Stimulated activated CD4-positive, alpha-beta T cell treated with anti-CD3 and anti-CD28 coated beads, Interleukin-4, amount 100 ng/mL, for 48 hours (primary cell): ENCODE data around the gene MICAL3.
A peak's percentile ranks its signal among the peaks of the same experiment; 100 is the strongest.
"Not testable (repeated sequence)": the region's sequence is repeated elsewhere in the genome, so short reads cannot be mapped to it uniquely, and the experiment has no call there.

Experiments
- DNase-seq, 2 donors: peaks; one replicate each; pipeline ENCODE4 v3.0.0-alpha.2; 2020; ENCODE audit warnings: low read depth in 2 of 2

MICAL3 gene

DNA sequence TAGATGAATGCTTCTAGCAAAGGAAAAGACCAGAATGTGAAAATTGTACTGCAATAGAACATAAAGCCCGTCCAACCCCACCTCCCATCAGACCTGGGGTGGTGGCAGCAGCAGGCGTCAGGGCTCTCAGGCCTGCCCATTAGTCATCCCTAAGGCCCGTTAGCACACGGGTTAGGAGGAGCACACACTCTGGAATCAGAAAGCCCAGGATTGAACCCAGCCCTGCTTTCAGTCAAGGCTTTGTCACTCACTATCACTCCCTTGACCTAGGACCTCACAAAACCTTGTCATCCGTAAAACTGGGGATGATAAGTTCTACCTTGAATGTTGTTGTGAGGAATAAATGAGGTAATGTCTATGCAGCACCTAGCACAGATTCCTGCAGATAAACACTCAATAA lies 26.9 kb downstream of the MICAL3 start:
- DNase-seq: no peak

DNA sequence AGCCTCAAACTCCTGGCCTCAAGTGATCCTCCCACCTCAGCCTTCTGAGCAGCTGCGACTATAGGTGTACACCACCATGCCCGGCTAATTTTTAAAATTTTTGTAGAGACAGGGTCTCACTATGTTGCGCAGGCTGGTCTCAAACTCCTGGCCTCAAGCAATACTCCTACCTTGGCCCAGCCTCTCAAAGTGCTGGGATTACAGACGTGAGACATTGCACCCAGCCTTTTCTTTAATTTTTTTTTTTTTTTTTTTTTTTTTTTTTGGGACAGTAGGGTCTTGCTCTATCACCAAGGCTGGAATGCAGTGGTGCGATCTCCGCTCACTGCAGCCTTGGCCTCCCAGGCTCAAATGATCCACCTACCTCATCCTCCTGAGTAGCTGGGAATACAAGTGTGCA lies 29.1 kb downstream of the MICAL3 start:
- not testable (repeated sequence) for DNase-seq

DNA sequence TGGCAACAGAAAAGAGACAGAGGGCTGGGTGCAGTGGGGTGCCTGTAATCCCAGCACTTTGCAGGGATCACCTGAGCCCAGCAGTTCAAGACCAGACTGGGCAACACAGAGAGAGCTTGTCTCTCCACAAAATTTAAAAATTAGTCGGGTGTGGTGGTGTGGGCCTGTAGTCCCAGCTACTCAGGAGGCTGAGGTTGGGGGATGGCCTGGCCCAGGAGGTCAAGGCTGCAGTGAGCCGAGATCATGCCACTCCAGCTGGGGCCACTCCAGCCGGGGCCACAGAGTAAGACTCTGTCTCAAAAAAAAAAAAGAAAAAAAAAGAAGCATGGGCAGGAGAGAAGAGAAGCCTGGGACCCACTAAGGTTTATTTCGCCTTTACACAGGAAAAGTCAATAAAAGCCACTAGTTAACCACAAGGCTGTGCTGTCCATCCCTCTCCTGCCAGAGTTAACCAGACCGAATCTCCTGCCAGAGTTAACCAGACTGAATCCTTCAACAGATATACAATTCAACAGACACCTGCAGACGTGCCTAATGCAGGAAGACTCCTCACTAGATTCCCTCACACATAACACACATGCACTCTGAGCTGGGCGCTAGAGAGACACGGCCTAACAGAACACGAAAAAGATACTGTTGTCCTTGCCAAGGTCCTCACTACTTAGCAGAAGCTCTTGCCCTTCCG lies 29.8 kb downstream of the MICAL3 start:
- DNase-seq: no peak

DNA sequence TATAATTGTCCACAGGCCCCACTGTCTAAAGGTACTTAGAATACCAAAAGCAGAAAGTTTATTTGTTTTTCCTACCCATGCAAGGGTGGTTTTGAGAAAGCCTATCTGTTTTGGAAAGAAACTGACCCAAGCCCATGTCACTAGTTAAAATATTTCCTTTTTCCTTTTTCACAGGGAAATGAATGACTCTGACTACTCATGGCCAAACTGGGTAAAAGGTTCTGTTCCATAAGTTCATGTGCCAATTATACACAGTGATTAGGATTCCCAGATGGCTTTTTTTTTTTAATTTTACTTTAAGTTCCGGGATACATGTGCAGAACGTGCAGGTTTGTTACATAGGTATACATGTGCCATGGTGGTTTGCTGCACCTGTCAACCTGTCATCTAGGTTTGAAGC lies 31.4 kb downstream of the MICAL3 start:
- not testable (repeated sequence) for DNase-seq

GRCh38 chr22:17991992-17992391 lies 32.4 kb downstream of the MICAL3 start:
- DNase-seq: not testable (repeated sequence)

DNA sequence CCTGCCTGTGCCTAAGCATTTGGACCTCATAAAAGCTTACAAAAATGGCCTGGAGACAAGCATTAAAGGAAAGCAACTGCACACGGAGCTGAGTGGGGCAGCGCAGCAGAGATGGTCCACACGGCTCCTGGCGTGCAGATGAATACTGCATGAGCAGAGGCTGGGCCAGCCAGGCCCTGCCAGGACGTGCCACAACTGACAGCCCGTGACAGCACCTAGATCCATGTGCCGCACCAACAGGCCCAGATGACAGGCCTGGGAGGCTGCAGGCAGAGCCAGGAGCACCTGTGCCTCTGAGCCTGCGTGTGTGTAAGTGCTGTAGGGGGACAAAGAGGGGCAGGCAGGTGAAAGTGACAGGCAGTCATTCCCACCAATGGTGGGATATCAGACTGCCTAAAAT lies 33.4 kb downstream of the MICAL3 start:
- DNase-seq: no peak

GRCh38 chr22:17990147-17990546 lies 34.2 kb downstream of the MICAL3 start:
- DNase-seq: no peak

DNA sequence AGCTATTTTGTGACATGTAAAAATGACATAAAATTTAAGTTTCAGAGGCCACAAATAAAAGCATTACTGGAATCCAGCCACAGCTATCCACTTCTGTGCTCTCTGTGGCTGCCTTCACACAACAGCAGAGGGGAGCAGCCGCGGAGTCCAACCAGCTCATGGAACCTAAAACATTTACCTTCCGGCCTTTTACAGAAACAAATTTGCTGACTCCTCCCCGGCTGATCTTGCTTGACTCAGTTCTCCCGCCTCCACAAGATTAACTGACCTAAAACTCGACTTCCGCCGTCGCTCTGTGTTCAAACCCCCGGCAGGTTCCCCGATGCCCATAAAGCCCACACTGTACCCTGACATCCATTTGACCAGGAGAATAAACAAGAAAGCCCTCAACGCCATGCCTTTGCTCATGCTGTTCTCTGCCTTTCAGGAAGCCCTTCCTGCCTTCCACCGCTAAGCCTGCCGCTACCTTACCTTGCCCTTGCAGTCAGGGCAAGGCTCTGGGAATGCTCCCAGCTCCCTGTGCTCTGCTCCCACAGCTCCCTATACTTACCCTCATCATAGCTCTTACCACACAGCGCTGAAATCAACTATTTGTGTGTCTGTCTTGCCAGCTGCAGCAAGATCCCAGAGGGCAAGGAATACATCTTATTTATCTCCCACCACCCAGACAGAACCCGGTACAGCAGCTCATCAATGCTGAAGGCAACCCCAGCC lies 35.4 kb downstream of the MICAL3 start:
- DNase-seq: no peak

- DNase-seq: no peak
Observed at GRCh38 chr22:17985606-17986005, 38.8 kb downstream of the MICAL3 start.

DNA sequence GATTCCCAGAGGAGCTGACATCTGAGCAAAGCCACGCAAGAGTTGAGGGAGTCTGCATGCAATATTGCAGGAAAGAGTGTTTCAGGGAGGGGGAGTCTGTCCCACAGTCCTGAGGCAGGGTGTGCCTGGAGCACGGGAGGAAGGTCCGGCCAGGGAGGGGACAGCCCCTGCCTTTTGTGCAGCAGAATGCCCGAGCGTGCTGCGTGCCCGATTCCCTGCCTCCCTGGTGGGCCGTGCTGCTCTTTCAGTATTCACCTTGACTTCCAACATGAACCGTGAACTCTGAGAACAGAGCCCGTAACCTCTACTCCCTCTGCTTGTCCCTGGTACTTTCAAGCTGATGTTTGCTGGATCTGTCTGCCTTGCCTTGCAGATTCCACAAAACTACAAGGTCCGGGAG lies 39.3 kb downstream of the MICAL3 start:
- DNase-seq: not testable (repeated sequence)

DNA sequence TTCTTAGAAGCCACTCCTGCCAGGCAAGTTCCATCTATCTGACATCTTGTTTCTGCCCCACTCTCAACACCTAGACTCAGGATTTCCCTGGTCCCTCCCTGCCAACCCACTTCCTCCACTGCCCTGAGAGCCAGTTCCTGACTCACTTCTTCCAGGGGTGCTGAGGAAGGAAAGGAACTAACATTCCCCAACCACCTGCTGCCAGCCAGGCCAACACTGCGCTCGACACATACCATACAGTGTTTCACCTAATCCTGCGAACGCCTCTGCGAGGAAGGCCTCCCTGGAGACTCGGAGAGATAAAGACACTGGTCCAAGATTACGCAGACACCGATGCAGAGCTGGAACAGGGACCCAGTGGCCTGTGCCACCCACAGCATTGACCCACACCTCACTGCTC lies 40.2 kb downstream of the MICAL3 start:
- no peak for DNase-seq

GRCh38 chr22:17982572-17983141 lies 41.7 kb downstream of the MICAL3 start:
- DNase-seq: no peak

DNA sequence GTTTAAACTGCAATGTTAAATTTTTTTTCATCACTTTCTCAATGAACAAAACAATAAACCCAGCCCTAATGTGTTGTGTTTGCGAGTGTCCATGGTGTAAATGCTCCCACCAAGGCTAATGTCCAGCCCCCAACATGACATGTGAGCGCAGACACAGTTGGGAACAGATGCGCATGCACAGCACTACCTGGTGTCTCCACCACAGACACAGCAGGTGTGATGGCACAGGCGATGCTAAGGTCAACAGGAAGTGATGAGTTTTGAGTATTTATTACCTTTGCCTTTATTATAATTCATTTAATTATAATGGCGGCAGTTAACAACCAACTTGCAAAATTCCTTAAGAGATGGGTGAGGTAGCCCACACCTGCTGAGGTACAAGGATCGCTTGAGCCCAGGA lies 42.9 kb downstream of the MICAL3 start:
- DNase-seq: no peak

- peak in 1 of 2 donors; percentile 34 for DNase-seq
Observed at GRCh38 chr22:17980638-17981051, 43.7 kb downstream of the MICAL3 start.

GRCh38 chr22:17980015-17980590 lies 44.3 kb downstream of the MICAL3 start:
- no peak for DNase-seq

DNA sequence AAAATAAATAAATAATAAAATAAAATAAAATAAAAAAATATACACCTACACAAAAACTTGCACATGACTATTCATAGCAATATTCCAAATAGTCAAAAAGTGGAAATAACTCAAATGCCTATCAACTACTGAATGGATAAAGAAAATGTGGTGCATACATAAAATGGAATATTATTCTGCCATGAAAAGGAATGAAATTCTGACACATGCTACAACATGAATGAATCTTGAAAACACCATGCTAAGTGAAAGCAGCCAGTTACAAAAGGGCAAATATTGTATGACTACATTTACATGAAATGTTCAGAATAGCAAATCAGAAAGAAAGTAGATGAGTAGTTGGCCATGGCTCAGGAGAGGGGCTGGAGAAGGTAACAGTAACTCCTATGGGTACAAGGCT lies 46.3 kb downstream of the MICAL3 start:
- no peak for DNase-seq

DNA sequence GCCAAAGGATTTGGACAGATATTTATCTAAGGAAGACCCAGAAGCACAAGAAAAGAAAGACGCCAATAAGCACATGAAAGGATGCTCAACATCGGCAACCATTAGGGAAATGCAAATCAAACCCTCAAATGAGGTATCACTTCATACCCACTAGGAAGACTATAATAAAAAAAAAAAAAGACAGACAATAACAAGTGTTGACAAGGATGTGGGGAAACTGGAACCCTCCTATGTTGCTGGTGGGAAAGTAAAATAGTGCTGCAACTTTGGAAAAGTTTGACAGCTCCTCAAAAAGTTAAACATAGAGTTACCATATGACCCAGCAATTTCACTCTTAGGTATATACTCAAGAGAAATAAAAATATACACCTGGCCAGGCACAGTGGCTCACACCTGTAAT lies 47.0 kb downstream of the MICAL3 start:
- no peak for DNase-seq

DNA sequence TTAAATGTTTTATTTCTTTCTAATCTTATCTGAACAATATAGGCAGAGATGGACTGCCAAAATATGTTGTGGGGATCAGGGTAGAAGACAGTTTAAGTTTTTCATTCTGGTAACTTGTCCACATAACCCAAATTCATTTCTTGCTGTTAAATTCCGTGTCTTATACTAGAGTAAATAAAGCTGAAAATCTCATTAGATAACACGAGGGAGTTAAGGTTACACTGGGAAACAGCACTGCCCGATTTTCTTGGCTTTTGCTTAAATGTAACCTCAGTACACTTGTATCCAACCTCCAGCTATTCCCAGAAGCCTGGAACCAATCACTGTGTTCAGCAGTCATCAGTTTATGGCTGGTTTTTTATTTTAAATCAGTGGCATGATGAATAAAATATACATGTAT lies 48.2 kb downstream of the MICAL3 start:
- no peak for DNase-seq

GRCh38 chr22:17974703-17975372 lies 49.5 kb downstream of the MICAL3 start:
- DNase-seq: no peak

DNA sequence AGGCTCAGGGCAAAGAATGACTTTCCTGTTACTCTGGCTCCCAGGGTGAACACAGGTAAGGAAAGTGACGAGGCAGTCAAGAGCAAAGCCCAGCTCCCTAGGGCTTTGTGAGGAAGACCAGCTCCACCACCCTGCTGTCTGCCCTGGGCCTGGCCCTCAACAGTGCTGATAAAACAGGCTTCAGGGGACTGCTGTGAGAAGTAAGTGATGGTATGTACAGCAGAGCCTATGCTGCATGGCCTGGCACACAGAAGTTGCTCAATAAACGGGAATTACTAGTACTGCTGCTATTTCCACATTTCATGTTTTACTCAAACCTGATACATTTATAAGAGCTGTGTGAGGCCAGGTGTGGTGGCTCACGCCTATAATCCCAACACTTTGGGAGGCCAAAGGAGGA lies 50.3 kb downstream of the MICAL3 start:
- no peak for DNase-seq

DNA sequence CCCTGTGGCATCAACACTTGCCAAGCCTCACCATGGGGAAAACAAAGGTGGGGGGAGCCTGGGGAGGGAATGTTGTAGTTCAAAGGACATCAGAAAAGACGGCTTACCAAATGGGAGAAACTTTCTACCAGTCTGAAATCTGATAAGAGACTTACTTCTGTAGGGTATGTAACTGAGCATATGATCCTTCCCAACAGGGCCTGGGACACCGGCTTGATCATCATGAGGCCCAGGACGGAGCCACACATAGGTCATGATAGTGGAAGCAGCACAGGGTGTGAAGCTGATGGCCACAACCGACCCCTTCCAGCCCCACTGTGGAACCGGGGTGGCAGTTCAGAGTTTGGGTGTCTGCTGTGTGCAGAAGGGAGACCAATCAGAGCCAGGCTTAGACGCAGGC lies 51.1 kb downstream of the MICAL3 start:
- no peak for DNase-seq
